ENCODE data around the gene LRRK2. TPM values are rescaled to one million over a fixed set of nuclear protein-coding genes. Genes with fewer than 3 reads are reported as not detected.

The LRRK2 gene
- total RNA-seq, 1 donor from 2014 or later: 7.1 TPM

DNA sequence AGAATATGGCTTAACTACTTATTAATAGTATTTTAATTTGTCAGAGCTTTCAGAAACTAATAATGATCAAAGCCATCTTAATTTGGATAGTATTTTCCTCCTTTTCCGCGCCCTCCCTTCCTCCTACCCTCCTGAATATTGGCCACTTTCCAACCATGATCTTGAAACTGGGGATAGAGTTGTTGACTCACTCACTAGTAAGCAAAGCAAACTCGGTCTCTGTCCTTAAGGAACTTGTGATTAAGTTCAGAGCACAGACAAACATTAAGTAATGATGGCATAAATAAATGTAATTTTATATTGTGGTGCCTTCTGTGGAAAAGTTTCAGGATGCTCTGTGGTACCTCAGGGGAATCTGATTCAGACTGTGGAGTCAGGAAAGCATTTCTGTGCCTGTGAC lies 75.7 kb downstream of the LRRK2 start:
- DNase-seq (ENCODE audit: low spot score): no peak
- intact Hi-C loops (cut with DNase I): no loop called here

DNA sequence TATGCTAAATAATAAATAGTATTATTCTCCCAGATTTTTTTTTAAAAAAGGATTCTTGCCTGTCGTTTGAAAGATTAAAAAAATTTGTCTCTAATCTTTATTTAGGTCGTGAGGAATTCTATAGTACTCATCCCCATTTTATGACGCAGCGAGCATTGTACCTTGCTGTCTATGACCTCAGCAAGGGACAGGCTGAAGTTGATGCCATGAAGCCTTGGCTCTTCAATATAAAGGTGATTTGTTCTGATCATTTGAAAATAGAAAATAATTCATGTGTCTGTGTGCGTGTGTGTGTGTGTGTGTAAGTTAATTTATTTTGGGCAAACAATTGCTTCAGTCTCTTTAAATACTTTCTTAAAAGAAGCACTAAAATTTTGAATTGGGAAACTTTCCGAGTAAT lies 84.2 kb downstream of the LRRK2 start:
- intact Hi-C loops (cut with DNase I): no loop called here
- no peak for DNase-seq (ENCODE audit: low spot score)

- intact Hi-C loops (cut with DNase I): no loop called here
- DNase-seq (ENCODE audit: low spot score): no peak
Measured at GRCh38 chr12:40310211-40310610, 85.4 kb downstream of the LRRK2 start.

DNA sequence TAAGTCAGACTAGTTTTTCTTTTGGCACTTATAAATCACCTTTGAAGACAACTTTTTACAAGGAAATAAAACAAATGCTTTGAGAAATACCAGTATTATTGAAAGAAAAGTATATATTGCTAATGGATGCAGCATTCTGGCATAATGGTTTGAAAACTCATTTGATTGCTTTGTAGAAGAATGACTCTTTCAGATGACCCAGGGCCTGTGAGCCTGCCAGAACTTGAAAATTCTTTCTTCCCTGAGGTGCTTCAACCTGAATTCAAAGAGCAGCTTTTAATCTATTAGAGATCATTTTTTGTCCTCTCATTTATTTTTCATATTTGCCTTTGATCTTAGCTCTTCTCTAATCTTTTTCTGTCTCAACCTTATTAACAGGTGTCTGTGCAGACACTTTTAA lies 87.4 kb downstream of the LRRK2 start:
- intact Hi-C loops (cut with DNase I): loop anchor here (2.0 kb wide), 1 partner anchor 159 kb away; no protein-coding TSS in a partner anchor
- DNase-seq (ENCODE audit: low spot score): no peak

GRCh38 chr12:40312982-40313576 lies 88.3 kb downstream of the LRRK2 start:
- intact Hi-C loops (cut with DNase I): loop anchor here (2.0 kb wide), 1 partner anchor 160 kb away; no protein-coding TSS in a partner anchor
- no peak for DNase-seq (ENCODE audit: low spot score)

DNA sequence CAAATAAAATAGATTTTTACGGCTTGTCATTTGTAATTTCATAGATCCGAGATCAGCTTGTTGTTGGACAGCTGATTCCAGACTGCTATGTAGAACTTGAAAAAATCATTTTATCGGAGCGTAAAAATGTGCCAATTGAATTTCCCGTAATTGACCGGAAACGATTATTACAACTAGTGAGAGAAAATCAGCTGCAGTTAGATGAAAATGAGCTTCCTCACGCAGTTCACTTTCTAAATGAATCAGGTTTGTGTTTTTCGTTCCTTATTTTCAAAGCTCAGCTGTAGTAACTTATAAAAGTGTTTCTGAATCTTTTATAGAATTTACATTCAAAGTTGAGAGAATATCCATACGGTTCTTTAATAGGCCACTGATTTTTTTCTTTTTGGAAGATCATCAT lies 89.1 kb downstream of the LRRK2 start:
- no peak for DNase-seq (ENCODE audit: low spot score)
- intact Hi-C loops (cut with DNase I): loop anchor here (2.0 kb wide), 1 partner anchor 161 kb away; no protein-coding TSS in a partner anchor

- intact Hi-C loops (cut with DNase I): no loop called here
- DNase-seq (ENCODE audit: low spot score): no peak
Measured at GRCh38 chr12:40314927-40315326, 90.1 kb downstream of the LRRK2 start.

DNA sequence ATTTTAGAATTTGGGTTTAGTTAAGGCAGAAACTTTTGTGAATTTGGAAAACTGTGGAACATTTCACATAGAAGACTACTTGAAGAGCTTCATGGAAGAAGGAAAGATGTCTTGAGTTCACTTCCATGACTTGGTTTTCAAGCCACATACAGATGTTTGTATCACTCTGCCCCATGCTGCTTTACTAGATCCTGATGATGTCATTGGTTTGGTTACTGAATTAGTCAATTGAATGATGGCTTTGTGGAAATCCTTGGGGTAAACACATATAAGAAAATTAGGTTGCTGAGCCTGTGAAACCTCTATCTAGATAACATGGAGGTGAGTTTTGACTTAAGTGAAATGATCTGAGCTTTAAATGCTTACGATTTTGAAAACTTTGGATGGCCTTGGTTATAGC lies 90.6 kb downstream of the LRRK2 start:
- no peak for DNase-seq (ENCODE audit: low spot score)
- intact Hi-C loops (cut with DNase I): no loop called here

GRCh38 chr12:40324261-40324660 lies 99.5 kb downstream of the LRRK2 start:
- DNase-seq (ENCODE audit: low spot score): no peak
- intact Hi-C loops (cut with DNase I): no loop called here

GRCh38 chr12:40325349-40325960 lies 100.7 kb downstream of the LRRK2 start:
- intact Hi-C loops (cut with DNase I): no loop called here
- no peak for DNase-seq (ENCODE audit: low spot score)

- intact Hi-C loops (cut with DNase I): no loop called here
- DNase-seq (ENCODE audit: low spot score): no peak
Measured at GRCh38 chr12:40327535-40327934, 102.7 kb downstream of the LRRK2 start.

- intact Hi-C loops (cut with DNase I): no loop called here
Measured at GRCh38 chr12:40330180-40330579, 105.4 kb downstream of the LRRK2 start.

GRCh38 chr12:40331886-40332285 lies 107.1 kb downstream of the LRRK2 start:
- intact Hi-C loops (cut with DNase I): no loop called here
- no peak for DNase-seq (ENCODE audit: low spot score)

More at GRCh38 chr12:40330180-40330579, 105.4 kb downstream of the LRRK2 start:
- no peak for DNase-seq (ENCODE audit: low spot score)

GRCh38 chr12:40335991-40336390 lies 111.2 kb downstream of the LRRK2 start:
- intact Hi-C loops (cut with DNase I): no loop called here
- no peak for DNase-seq (ENCODE audit: low spot score)

- intact Hi-C loops (cut with DNase I): no loop called here
- no peak for DNase-seq (ENCODE audit: low spot score)
Measured at GRCh38 chr12:40336573-40337199, 111.9 kb downstream of the LRRK2 start.

DNA sequence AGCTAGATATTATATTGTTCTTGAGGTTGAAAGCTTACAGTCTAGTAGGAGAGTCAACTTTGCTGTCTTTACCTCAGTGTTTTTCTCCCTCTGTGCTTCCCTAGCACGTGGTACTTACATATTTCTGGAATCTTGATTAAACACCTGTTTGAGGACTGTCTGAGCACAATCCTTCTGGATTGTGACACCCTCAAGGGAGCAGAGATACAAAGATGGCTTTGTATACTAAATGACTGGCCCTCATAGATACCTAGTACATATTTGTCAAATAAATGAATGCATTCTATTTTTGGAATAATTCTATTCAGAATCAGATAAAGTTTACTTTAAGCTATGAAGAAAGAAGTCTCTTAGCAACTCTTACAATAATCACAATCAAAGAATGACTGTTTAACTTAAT lies 113.3 kb downstream of the LRRK2 start:
- no peak for DNase-seq (ENCODE audit: low spot score)
- intact Hi-C loops (cut with DNase I): no loop called here

DNA sequence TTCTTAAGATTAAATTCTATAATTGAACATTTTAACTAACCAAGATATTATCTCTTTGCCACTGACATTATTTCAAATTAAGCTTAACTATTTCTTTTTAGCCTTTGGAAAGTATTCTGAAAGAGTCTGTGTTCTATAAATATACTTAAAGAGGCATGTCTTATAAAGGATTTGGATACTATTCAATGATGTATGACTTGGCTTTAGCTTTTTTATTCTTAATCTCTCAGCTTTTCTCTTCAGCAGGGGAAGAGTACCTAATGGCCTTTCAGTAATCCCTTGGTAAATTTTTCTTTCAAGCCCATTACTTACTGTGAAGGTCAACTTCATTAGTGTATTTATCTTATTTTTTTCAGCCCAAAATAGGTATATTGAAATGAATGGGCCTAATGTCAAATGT lies 113.8 kb downstream of the LRRK2 start:
- intact Hi-C loops (cut with DNase I): no loop called here
- no peak for DNase-seq (ENCODE audit: low spot score)

- intact Hi-C loops (cut with DNase I): no loop called here
Measured at GRCh38 chr12:40342010-40342409, 117.2 kb downstream of the LRRK2 start.

GRCh38 chr12:40343124-40343523 lies 118.3 kb downstream of the LRRK2 start:
- DNase-seq (ENCODE audit: low spot score): no peak
- intact Hi-C loops (cut with DNase I): no loop called here

More at GRCh38 chr12:40342010-40342409, 117.2 kb downstream of the LRRK2 start:
- no peak for DNase-seq (ENCODE audit: low spot score)

GRCh38 chr12:40344312-40344711 lies 119.5 kb downstream of the LRRK2 start:
- DNase-seq (ENCODE audit: low spot score): no peak
- intact Hi-C loops (cut with DNase I): no loop called here

DNA sequence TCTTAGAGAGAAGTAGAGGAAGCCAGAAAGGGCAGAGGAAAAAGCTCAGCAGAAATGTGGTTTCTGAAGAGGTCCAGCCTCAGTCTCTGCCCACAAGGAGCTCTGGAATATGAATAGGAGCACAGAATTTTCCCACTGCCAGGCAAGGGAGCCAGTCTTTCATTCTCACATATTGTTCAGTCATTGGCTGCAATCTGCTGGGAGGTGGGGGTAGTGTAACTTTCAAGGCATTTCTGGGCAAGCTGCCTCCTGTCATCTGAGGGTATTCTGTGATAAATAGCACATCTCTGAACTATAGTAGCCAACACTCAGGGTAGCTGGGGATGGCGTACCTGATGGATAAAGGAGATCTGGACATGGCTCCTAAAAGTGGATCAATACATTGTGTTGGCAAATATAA lies 127.2 kb downstream of the LRRK2 start:
- intact Hi-C loops (cut with DNase I): no loop called here
- DNase-seq (ENCODE audit: low spot score): no peak
